ENCODE measurements around the gene LBHD2.

The LBHD2 gene

GRCh38 chr14:103070971-103071542 lies 13.0 kb upstream of the LBHD2 start:
- TF ChIP-seq EZH2phosphoT487 (IDR thresholded peaks at IDR 0.05; ENCODE audit: low read depth) = no peak
- TF ChIP-seq CTCF (IDR thresholded peaks at IDR 0.05; ENCODE audit: low read depth, low read length) = no peak
- Histone ChIP-seq H3K9ac (ENCODE audit: low read length) (no peak overlapping the region), H3K79me2 (ENCODE audit: low read length) (no peaks in the 10 kb centered on the region), H3K9me3 (ENCODE audit: insufficient read depth, low read length) (no peaks in the 10 kb centered on the region), H4K20me1 (ENCODE audit: insufficient read depth, low read length) (no peaks in the 10 kb centered on the region), H2AFZ (ENCODE audit: low read depth, low read length) (no peak overlapping the region), H3K36me3 (replicated peaks; ENCODE audit: low read depth, low read length) (no peaks in the 10 kb centered on the region), H3K4me3 (ENCODE audit: low read length) (no peak overlapping the region), H3K27ac (ENCODE audit: low read length) (no peak overlapping the region), H3K27me3 (ENCODE audit: low read depth, low read length) (peaks cover 18% of the 10 kb centered on the region), H3K4me1 (ENCODE audit: low read length) (peaks cover 8% of the 10 kb centered on the region; the same call in 1 of the 2 replicates), H3K4me2 (ENCODE audit: low read length) (no peak overlapping the region)

GRCh38 chr14:103071544-103072251 lies 12.3 kb upstream of the LBHD2 start:
- no peaks in the 10 kb centered on the region for H3K9me3 ChIP-seq (ENCODE audit: insufficient read depth, low read length)
- no peak overlapping the region for H2AFZ ChIP-seq (ENCODE audit: low read depth, low read length)
- no peak for TF ChIP-seq EZH2phosphoT487 (IDR thresholded peaks at IDR 0.05; ENCODE audit: low read depth)
- no peak for TF ChIP-seq CTCF (IDR thresholded peaks at IDR 0.05; ENCODE audit: low read depth, low read length)
- no peaks in the 10 kb centered on the region for H4K20me1 ChIP-seq (ENCODE audit: insufficient read depth, low read length)
- no peak overlapping the region for H3K4me2 ChIP-seq (ENCODE audit: low read length)
- H3K79me2 ChIP-seq (ENCODE audit: low read length) = no peaks in the 10 kb centered on the region
- H3K4me1 ChIP-seq (ENCODE audit: low read length) = peaks cover 10% of the 10 kb centered on the region; the same call in 1 of the 2 replicates
- peaks cover 18% of the 10 kb centered on the region for H3K27me3 ChIP-seq (ENCODE audit: low read depth, low read length)
- H3K4me3 ChIP-seq (ENCODE audit: low read length) = no peak overlapping the region
- H3K9ac ChIP-seq (ENCODE audit: low read length) = no peak overlapping the region
- H3K36me3 ChIP-seq (replicated peaks; ENCODE audit: low read depth, low read length) = no peaks in the 10 kb centered on the region
- H3K27ac ChIP-seq (ENCODE audit: low read length) = no peak overlapping the region

DNA sequence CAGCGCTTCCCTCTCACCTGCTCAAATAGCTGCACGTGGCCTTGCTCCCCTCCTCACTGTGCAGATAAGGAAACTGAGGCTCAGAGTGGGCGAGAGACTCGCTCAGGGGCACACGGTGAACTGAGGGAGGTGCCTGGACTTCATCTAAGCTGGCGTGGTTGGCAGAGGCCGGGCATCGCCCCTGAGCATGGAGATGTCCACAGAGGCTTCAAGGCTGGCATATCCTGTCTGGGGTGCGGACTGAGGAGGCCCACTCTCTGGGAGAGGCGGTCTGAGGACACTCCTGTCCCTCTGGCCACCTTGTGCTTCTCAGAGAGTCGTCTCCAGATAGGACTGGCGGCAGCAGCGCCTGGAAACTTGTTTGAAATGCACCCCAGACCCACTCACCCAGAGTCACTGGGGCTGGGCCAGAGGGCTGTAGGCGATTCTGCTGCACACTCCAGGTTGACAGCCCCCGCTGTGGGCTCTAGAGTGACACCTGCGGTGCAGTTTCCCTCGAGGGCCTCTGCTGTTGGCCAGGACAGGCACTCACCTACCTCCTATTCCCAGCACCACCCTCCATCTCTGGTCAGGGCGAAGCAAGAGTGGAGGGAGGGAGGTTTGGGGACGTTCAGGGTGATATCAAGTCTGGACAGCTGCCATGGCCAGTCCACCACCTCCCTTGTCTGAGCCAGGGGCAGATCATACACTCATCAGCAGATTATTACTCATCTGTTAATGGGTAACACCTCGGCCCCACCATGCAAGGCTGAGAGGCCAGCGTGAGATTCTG lies 11.2 kb upstream of the LBHD2 start:
- Histone ChIP-seq H3K9ac (ENCODE audit: low read length) (no peak overlapping the region), H3K27ac (ENCODE audit: low read length) (no peak overlapping the region), H3K4me3 (ENCODE audit: low read length) (no peak overlapping the region), H3K9me3 (ENCODE audit: insufficient read depth, low read length) (no peaks in the 10 kb centered on the region), H3K4me1 (ENCODE audit: low read length) (peaks cover 10% of the 10 kb centered on the region; the same call in 1 of the 2 replicates), H3K79me2 (ENCODE audit: low read length) (no peaks in the 10 kb centered on the region), H2AFZ (ENCODE audit: low read depth, low read length) (no peak overlapping the region), H3K36me3 (replicated peaks; ENCODE audit: low read depth, low read length) (no peaks in the 10 kb centered on the region), H4K20me1 (ENCODE audit: insufficient read depth, low read length) (no peaks in the 10 kb centered on the region), H3K27me3 (ENCODE audit: low read depth, low read length) (peaks cover 18% of the 10 kb centered on the region), H3K4me2 (ENCODE audit: low read length) (no peak overlapping the region)
- no peak for TF ChIP-seq EZH2phosphoT487 (IDR thresholded peaks at IDR 0.05; ENCODE audit: low read depth)
- 0 out of 2 replicates have a peak, but pooled peaks have one; percentile 5 for TF ChIP-seq CTCF (IDR thresholded peaks at IDR 0.05; ENCODE audit: low read depth, low read length)

DNA sequence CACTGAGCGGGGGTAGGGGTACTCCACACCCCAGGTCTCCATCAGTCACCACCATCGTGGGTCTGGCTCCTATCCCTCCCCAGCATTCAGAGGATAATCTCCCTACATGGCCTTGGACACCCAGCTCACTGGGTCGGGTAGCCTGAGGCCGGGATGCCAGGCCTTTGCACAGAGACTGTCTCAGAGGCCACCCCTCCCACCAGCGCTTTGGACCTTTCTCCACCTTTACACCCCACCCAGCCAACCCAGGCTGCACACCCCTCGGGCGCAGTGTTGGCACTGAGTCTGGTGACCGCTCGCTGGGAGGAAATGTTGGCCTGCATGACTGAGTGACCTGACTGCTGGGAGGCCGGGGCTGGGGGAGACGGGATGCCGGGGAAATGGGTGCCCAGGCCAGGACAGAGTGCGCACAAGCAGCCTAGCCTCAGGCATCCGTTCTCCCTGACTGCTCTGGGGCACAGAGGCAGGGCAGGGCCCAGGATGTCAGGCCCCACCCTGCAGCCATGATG lies 10.6 kb upstream of the LBHD2 start:
- no peak overlapping the region for H3K27ac ChIP-seq (ENCODE audit: low read length)
- H3K36me3 ChIP-seq (replicated peaks; ENCODE audit: low read depth, low read length) = no peaks in the 10 kb centered on the region
- no peak overlapping the region for H3K9ac ChIP-seq (ENCODE audit: low read length)
- H3K9me3 ChIP-seq (ENCODE audit: insufficient read depth, low read length) = no peaks in the 10 kb centered on the region
- H3K79me2 ChIP-seq (ENCODE audit: low read length) = no peaks in the 10 kb centered on the region
- no peak for TF ChIP-seq CTCF (IDR thresholded peaks at IDR 0.05; ENCODE audit: low read depth, low read length)
- TF ChIP-seq EZH2phosphoT487 (IDR thresholded peaks at IDR 0.05; ENCODE audit: low read depth) = no peak
- H4K20me1 ChIP-seq (ENCODE audit: insufficient read depth, low read length) = no peaks in the 10 kb centered on the region
- no peak overlapping the region for H3K4me2 ChIP-seq (ENCODE audit: low read length)
- no peak overlapping the region for H3K4me3 ChIP-seq (ENCODE audit: low read length)
- peaks cover 15% of the 10 kb centered on the region for H3K4me1 ChIP-seq (ENCODE audit: low read length)
- peaks cover 18% of the 10 kb centered on the region for H3K27me3 ChIP-seq (ENCODE audit: low read depth, low read length)
- no peak overlapping the region for H2AFZ ChIP-seq (ENCODE audit: low read depth, low read length)

Measured in OCI-LY3 (cell line).